ENCODE measurements around the gene SCN9A.
"Not testable (repeated sequence)": the region's sequence is repeated elsewhere in the genome, so short reads cannot be mapped to it uniquely, and the experiment has no call there.

The SCN9A gene

GRCh38 chr2:166375736-166376487 lies at the start of gene SCN9A:
SCN9A (minus strand) TSS chr2:166375944; CDS start chr2:166311756, 64,188 bp downstream.
- no peak for DNase-seq (ENCODE audit: low read depth)

GRCh38 chr2:166424841-166425240 lies 49.1 kb upstream of the SCN9A start:
- no peak for DNase-seq (ENCODE audit: low read depth)

- no peak for DNase-seq (ENCODE audit: low read depth)
Observed at GRCh38 chr2:166419616-166419934, 43.8 kb upstream of the SCN9A start.

GRCh38 chr2:166418853-166419615 lies 43.3 kb upstream of the SCN9A start:
- DNase-seq (ENCODE audit: low read depth) = no peak

GRCh38 chr2:166417669-166418068 lies 41.9 kb upstream of the SCN9A start:
- no peak for DNase-seq (ENCODE audit: low read depth)

- no peak for DNase-seq (ENCODE audit: low read depth)
Observed at GRCh38 chr2:166413255-166413654, 37.5 kb upstream of the SCN9A start.

GRCh38 chr2:166411473-166412230 lies 35.9 kb upstream of the SCN9A start:
- no peak for DNase-seq (ENCODE audit: low read depth)

- DNase-seq (ENCODE audit: low read depth) = no peak
Observed at GRCh38 chr2:166410828-166411472, 35.2 kb upstream of the SCN9A start.

GRCh38 chr2:166407746-166408145 lies 32.0 kb upstream of the SCN9A start:
- not testable (repeated sequence) for DNase-seq (ENCODE audit: low read depth)

GRCh38 chr2:166406374-166406773 lies 30.6 kb upstream of the SCN9A start:
- no peak for DNase-seq (ENCODE audit: low read depth)

- DNase-seq (ENCODE audit: low read depth) = no peak
Observed at GRCh38 chr2:166405569-166405926, 29.8 kb upstream of the SCN9A start.

- no peak for DNase-seq (ENCODE audit: low read depth)
Observed at GRCh38 chr2:166404831-166405568, 29.3 kb upstream of the SCN9A start.

- DNase-seq (ENCODE audit: low read depth) = no peak
Observed at GRCh38 chr2:166394245-166394644, 18.5 kb upstream of the SCN9A start.

- DNase-seq (ENCODE audit: low read depth) = no peak
Observed at GRCh38 chr2:166393008-166393407, 17.3 kb upstream of the SCN9A start.

- DNase-seq (ENCODE audit: low read depth) = no peak
Observed at GRCh38 chr2:166388481-166389070, 12.8 kb upstream of the SCN9A start.

- no peak for DNase-seq (ENCODE audit: low read depth)
Observed at GRCh38 chr2:166385313-166385712, 9.6 kb upstream of the SCN9A start.

- DNase-seq (ENCODE audit: low read depth) = no peak
Observed at GRCh38 chr2:166384774-166385173, 9.0 kb upstream of the SCN9A start.

GRCh38 chr2:166382448-166382847 lies 6.7 kb upstream of the SCN9A start:
- no peak for DNase-seq (ENCODE audit: low read depth)

GRCh38 chr2:166380615-166381014 lies 4.9 kb upstream of the SCN9A start:
- DNase-seq (ENCODE audit: low read depth) = no peak

GRCh38 chr2:166376873-166377272 lies 1.1 kb upstream of the SCN9A start:
- DNase-seq (ENCODE audit: low read depth) = no peak

- no peak for DNase-seq (ENCODE audit: low read depth)
Observed at GRCh38 chr2:166376488-166376828, 714 bp upstream of the SCN9A start.

Data from stimulated activated CD8-positive, alpha-beta memory T cell treated with anti-CD3 and anti-CD28 coated beads, Interleukin-7, amount 100 ng/mL, for 24 hours (primary cell).